WTC11 (cell line): ENCODE results near the gene NFATC2IP. TPM values are rescaled to one million over a fixed set of nuclear protein-coding genes. Genes with fewer than 3 reads are reported as not detected.

Experiments used
- ATAC-seq: fragments of 200-7000 bp; cut with Tn5 transposase; 2 replicates; pipeline ENCODE4 v1.10.0; 2021; ENCODE audit warnings: mild to moderate bottlenecking, moderate library complexity
- CTCF ChIA-PET: fragments of 300-600 bp; sonication (Branson Sonifier 250); formaldehyde crosslinking; loops from one replicate; lab custom pipeline; 2021; ENCODE audit warnings: antibody characterized with exemption; lab: Charles Lee
- POLR2A ChIA-PET: fragments of 350-600 bp; sonication (Branson Sonifier 250); formaldehyde crosslinking; loops from one replicate; lab custom pipeline; 2021; ENCODE audit warnings: antibody characterized with exemption; lab: Charles Lee
- DNase-seq: peaks from one replicate; pipeline ENCODE4 v3.0.0; 2021; ENCODE audit warnings: low spot score
- H3K27ac Mint-ChIP-seq: 2 replicates; pipeline ENCODE4 v1.8.0; 2021; ENCODE audit warnings: mixed read lengths
- H3K27me3 Mint-ChIP-seq: 2 replicates; pipeline ENCODE4 v1.8.0; 2021; ENCODE audit warnings: low read depth, mild to moderate bottlenecking, moderate library complexity, mixed read lengths
- H3K36me3 Mint-ChIP-seq: 2 replicates; pipeline ENCODE4 v1.8.0; 2021; ENCODE audit warnings: mixed read lengths
- H3K4me1 Mint-ChIP-seq: 2 replicates; pipeline ENCODE4 v1.8.0; 2022; ENCODE audit warnings: mixed read lengths
- H3K4me3 Mint-ChIP-seq: 2 replicates; pipeline ENCODE4 v1.8.0; 2021; ENCODE audit warnings: mild to moderate bottlenecking, moderate library complexity, mixed read lengths
- H3K9me3 Mint-ChIP-seq: 2 replicates; pipeline ENCODE4 v1.8.0; 2021; ENCODE audit warnings: mixed read lengths
- AR ChIP-seq: fragments of 250-450 bp; sonication (Bioruptor Pico); IDR thresholded peaks from 2 replicates; pipeline ENCODE4 v1.9.0; 2021; ENCODE audit warnings: mild to moderate bottlenecking
- JAZF1 ChIP-seq: fragments of 250-450 bp; sonication (Bioruptor Pico); IDR thresholded peaks from 2 replicates; pipeline ENCODE4 v1.9.0; 2021; ENCODE audit warnings: moderate library complexity, mild to moderate bottlenecking, inconsistent platforms
- JUN ChIP-seq: sonication (generic); formaldehyde crosslinking; IDR thresholded peaks from 2 replicates; pipeline ENCODE4 v1.8.0; 2023; ENCODE audit warnings: mild to moderate bottlenecking, missing genetic modification reagents
- MLX ChIP-seq: sonication (generic); formaldehyde crosslinking; IDR thresholded peaks from 2 replicates; pipeline ENCODE4 v1.8.1; 2023; ENCODE audit warnings: mild to moderate bottlenecking, missing genetic modification reagents, moderate library complexity
- MYBL2 ChIP-seq: sonication (generic); formaldehyde crosslinking; IDR thresholded peaks from 2 replicates; pipeline ENCODE4 v1.8.1; 2023; ENCODE audit warnings: mild to moderate bottlenecking, moderate library complexity, missing genetic modification reagents
- NFYB ChIP-seq: sonication (generic); formaldehyde crosslinking; conservative IDR thresholded peaks from 2 replicates; pipeline ENCODE4 v1.8.0; 2022; ENCODE audit warnings: low read depth, missing genetic modification reagents
- NR2C2 ChIP-seq: sonication (generic); formaldehyde crosslinking; IDR thresholded peaks from 2 replicates; pipeline ENCODE4 v1.8.0; 2022; ENCODE audit warnings: mild to moderate bottlenecking, missing genetic modification reagents
- NR3C1 ChIP-seq: sonication (generic); formaldehyde crosslinking; conservative IDR thresholded peaks from 2 replicates; pipeline ENCODE4 v1.8.1; 2023; ENCODE audit warnings: low read depth, mild to moderate bottlenecking, missing genetic modification reagents
- PRRX2 ChIP-seq: fragments of 250-450 bp; sonication (Bioruptor Pico); IDR thresholded peaks from 2 replicates; pipeline ENCODE4 v1.8.0; 2021; ENCODE audit warnings: mild to moderate bottlenecking
- SMAD3 ChIP-seq: sonication (generic); formaldehyde crosslinking; IDR thresholded peaks from 2 replicates; pipeline ENCODE4 v1.8.0; 2022; ENCODE audit warnings: missing genetic modification reagents, mild to moderate bottlenecking, borderline replicate concordance
- SP1 ChIP-seq: sonication (generic); formaldehyde crosslinking; conservative IDR thresholded peaks from 2 replicates; pipeline ENCODE4 v1.8.1; 2022; ENCODE audit warnings: missing genetic modification reagents
- TP53 ChIP-seq: sonication (generic); formaldehyde crosslinking; IDR thresholded peaks from 2 replicates; pipeline ENCODE4 v1.8.1; 2023; ENCODE audit warnings: mild to moderate bottlenecking, missing genetic modification reagents
- ZNF281 ChIP-seq: sonication (generic); formaldehyde crosslinking; IDR thresholded peaks from 2 replicates; pipeline ENCODE4 v1.8.0; 2023; ENCODE audit warnings: mild to moderate bottlenecking, missing genetic modification reagents
- ZNF425 ChIP-seq: fragments of 250-450 bp; sonication (Bioruptor Pico); conservative IDR thresholded peaks from 2 replicates; pipeline ENCODE4 v1.9.0; 2021; ENCODE audit warnings: mild to moderate bottlenecking
- total RNA-seq: library from RNA; stranded (reverse); gene quantifications from 3 replicates; pipeline ENCODE4 v1.2.3, GENCODE V29; 2021
- TF ChIP-seq, protein P1 (sequence below): sonication (generic); formaldehyde crosslinking; IDR thresholded peaks from 2 replicates; pipeline ENCODE4 v1.8.0; 2022; ENCODE audit warnings: mild to moderate bottlenecking, missing genetic modification reagents
- TF ChIP-seq, protein P2 (sequence below): sonication (generic); formaldehyde crosslinking; IDR thresholded peaks from 2 replicates; pipeline ENCODE4 v1.8.1; 2023; ENCODE audit warnings: mild to moderate bottlenecking, missing genetic modification reagents
- TF ChIP-seq, protein P3 (sequence below): sonication (generic); formaldehyde crosslinking; IDR thresholded peaks from 2 replicates; pipeline ENCODE4 v1.8.1; 2022; ENCODE audit warnings: missing genetic modification reagents, borderline replicate concordance

NFATC2IP gene
- total RNA-seq, 1 experiment from 2014 or later = 66.6 TPM

DNA sequence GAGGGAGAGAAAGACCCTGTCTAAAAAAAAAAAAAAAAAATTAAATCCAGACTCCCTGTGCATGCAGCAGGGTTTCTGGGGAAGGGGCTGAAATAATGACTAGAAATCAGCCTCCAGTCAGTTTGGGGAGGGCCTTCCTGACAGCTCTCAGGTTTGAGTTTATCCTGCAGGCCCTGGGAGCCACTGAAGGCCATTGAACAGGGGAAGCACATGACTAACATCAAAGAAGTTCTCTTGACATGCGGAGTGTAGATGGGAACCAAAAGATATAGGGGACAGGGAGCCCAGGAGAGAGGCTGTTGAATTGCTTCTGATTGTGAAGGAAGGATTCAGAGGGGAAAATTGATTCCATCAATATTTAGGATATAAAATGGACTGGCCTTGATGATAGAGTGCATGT lies 22.9 kb upstream of the NFATC2IP start:
- peaks cover 3% of the 10 kb centered on the region; the same call in 1 of the 2 replicates for H3K27me3 Mint-ChIP-seq
- H3K27ac Mint-ChIP-seq = 0 out of 2 replicates have a peak overlapping the region, but pooled peaks have one; percentile 1
- no peaks in the 10 kb centered on the region for H3K9me3 Mint-ChIP-seq
- no peak for TF ChIP-seq JAZF1 (CRISPR knock-in tag)
- no peak for TF ChIP-seq TP53 (CRISPR knock-in tag)
- no peak for TF ChIP-seq AR (CRISPR knock-in tag)
- no peak for TF ChIP-seq PRRX2 (CRISPR knock-in tag)
- no peak for TF ChIP-seq NR2C2 (CRISPR knock-in tag)
- TF ChIP-seq NFYB (CRISPR knock-in tag) = no peak
- TF ChIP-seq, protein P1, sequence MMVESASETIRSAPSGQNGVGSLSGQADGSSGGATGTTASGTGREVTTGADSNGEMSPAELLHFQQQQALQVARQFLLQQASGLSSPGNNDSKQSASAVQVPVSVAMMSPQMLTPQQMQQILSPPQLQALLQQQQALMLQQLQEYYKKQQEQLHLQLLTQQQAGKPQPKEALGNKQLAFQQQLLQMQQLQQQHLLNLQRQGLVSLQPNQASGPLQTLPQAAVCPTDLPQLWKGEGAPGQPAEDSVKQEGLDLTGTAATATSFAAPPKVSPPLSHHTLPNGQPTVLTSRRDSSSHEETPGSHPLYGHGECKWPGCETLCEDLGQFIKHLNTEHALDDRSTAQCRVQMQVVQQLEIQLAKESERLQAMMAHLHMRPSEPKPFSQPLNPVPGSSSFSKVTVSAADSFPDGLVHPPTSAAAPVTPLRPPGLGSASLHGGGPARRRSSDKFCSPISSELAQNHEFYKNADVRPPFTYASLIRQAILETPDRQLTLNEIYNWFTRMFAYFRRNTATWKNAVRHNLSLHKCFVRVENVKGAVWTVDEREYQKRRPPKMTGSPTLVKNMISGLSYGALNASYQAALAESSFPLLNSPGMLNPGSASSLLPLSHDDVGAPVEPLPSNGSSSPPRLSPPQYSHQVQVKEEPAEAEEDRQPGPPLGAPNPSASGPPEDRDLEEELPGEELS (CRISPR knock-in tag) = no peak
- TF ChIP-seq, protein P2, sequence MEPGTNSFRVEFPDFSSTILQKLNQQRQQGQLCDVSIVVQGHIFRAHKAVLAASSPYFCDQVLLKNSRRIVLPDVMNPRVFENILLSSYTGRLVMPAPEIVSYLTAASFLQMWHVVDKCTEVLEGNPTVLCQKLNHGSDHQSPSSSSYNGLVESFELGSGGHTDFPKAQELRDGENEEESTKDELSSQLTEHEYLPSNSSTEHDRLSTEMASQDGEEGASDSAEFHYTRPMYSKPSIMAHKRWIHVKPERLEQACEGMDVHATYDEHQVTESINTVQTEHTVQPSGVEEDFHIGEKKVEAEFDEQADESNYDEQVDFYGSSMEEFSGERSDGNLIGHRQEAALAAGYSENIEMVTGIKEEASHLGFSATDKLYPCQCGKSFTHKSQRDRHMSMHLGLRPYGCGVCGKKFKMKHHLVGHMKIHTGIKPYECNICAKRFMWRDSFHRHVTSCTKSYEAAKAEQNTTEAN (CRISPR knock-in tag) = no peak
- TF ChIP-seq SMAD3 (CRISPR knock-in tag) = no peak
- TF ChIP-seq JUN = no peak
- TF ChIP-seq, protein P3, sequence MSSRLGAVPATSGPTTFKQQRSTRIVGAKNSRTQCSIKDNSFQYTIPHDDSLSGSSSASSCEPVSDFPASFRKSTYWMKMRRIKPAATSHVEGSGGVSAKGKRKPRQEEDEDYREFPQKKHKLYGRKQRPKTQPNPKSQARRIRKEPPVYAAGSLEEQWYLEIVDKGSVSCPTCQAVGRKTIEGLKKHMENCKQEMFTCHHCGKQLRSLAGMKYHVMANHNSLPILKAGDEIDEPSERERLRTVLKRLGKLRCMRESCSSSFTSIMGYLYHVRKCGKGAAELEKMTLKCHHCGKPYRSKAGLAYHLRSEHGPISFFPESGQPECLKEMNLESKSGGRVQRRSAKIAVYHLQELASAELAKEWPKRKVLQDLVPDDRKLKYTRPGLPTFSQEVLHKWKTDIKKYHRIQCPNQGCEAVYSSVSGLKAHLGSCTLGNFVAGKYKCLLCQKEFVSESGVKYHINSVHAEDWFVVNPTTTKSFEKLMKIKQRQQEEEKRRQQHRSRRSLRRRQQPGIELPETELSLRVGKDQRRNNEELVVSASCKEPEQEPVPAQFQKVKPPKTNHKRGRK (CRISPR knock-in tag) = no peak
- TF ChIP-seq ZNF425 (CRISPR knock-in tag) = no peak
- no peak for TF ChIP-seq MYBL2
- no peak for TF ChIP-seq SP1
- no peak for TF ChIP-seq MLX (CRISPR knock-in tag)
- no peak for TF ChIP-seq ZNF281
- no peak for TF ChIP-seq NR3C1 (CRISPR knock-in tag)
- H3K36me3 Mint-ChIP-seq = no peaks in the 10 kb centered on the region
- POLR2A ChIA-PET = no interaction called here
- DNase-seq (no peak), ATAC-seq (no peak)
- CTCF ChIA-PET = no interaction called here
- no peak overlapping the region for H3K4me3 Mint-ChIP-seq
- peaks cover 17% of the 10 kb centered on the region for H3K4me1 Mint-ChIP-seq
